ENCODE results near the gene SIRT6.
"Not testable (repeated sequence)": the region's sequence is repeated elsewhere in the genome, so short reads cannot be mapped to it uniquely, and the experiment has no call there.

DNA sequence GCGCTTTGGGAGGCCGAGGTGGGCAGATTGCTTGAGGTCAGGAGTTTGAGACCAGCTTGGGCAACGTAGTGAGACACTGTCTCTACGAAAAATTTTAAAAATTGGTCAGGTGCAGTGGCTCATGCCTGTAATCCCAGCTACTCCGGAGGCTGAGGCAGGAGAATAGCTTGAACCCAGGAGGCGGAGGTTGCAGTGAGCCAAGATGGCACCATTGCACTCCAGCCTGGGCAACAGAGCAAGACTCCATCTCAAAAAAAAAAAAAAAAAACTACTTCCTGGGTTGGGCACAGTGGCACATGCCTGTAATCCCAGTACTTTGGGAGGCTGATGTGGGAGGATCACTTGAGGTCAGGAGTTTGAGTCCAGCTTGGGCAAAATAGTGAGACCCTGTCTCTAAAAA lies 49.2 kb upstream of the SIRT6 start:
- TF ChIP-seq, protein P1, sequence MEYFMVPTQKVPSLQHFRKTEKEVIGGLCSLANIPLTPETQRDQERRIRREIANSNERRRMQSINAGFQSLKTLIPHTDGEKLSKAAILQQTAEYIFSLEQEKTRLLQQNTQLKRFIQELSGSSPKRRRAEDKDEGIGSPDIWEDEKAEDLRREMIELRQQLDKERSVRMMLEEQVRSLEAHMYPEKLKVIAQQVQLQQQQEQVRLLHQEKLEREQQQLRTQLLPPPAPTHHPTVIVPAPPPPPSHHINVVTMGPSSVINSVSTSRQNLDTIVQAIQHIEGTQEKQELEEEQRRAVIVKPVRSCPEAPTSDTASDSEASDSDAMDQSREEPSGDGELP (CRISPR knock-in tag; IDR thresholded peaks at IDR 0.05; ENCODE audit: borderline replicate concordance), result not testable (repeated sequence)
- TF ChIP-seq EZH2 (IDR thresholded peaks at IDR 0.05; ENCODE audit: borderline replicate concordance, low read depth, low read length); CREB1 (IDR thresholded peaks at IDR 0.05); CREB1 (CRISPR knock-in tag; IDR thresholded peaks at IDR 0.05); EP300 (IDR thresholded peaks at IDR 0.05; ENCODE audit: low read length); ZFP36 (IDR thresholded peaks at IDR 0.05; ENCODE audit: low read depth, low read length, partially characterized antibody); ZBTB17 (CRISPR knock-in tag; IDR thresholded peaks at IDR 0.05); ERF (CRISPR knock-in tag; IDR thresholded peaks at IDR 0.05): not testable (repeated sequence)
- TF ChIP-seq, protein P2, sequence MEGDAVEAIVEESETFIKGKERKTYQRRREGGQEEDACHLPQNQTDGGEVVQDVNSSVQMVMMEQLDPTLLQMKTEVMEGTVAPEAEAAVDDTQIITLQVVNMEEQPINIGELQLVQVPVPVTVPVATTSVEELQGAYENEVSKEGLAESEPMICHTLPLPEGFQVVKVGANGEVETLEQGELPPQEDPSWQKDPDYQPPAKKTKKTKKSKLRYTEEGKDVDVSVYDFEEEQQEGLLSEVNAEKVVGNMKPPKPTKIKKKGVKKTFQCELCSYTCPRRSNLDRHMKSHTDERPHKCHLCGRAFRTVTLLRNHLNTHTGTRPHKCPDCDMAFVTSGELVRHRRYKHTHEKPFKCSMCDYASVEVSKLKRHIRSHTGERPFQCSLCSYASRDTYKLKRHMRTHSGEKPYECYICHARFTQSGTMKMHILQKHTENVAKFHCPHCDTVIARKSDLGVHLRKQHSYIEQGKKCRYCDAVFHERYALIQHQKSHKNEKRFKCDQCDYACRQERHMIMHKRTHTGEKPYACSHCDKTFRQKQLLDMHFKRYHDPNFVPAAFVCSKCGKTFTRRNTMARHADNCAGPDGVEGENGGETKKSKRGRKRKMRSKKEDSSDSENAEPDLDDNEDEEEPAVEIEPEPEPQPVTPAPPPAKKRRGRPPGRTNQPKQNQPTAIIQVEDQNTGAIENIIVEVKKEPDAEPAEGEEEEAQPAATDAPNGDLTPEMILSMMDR (IDR thresholded peaks at IDR 0.05 in 2 of 3, conservative IDR thresholded peaks at IDR 0.05 in 1 of 3; ENCODE audit: insufficient read depth in 2 of 3, low read depth in 1 of 3, low read length in 3 of 3), result not testable (repeated sequence)
- TF ChIP-seq, protein P3, sequence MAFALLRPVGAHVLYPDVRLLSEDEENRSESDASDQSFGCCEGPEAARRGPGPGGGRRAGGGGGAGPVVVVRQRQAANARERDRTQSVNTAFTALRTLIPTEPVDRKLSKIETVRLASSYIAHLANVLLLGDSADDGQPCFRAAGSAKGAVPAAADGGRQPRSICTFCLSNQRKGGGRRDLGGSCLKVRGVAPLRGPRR (CRISPR knock-in tag; IDR thresholded peaks at IDR 0.05), result not testable (repeated sequence)

All from K562 (cell line).